ENCODE measurements around the gene SAE1. TPM values are rescaled to one million over a fixed set of nuclear protein-coding genes. Genes with fewer than 3 reads are reported as not detected.
"Not testable (repeated sequence)": the region's sequence is repeated elsewhere in the genome, so short reads cannot be mapped to it uniquely, and the experiment has no call there.

Gene SAE1
- polyA plus RNA-seq, 1 donor, result 77.9 TPM

DNA sequence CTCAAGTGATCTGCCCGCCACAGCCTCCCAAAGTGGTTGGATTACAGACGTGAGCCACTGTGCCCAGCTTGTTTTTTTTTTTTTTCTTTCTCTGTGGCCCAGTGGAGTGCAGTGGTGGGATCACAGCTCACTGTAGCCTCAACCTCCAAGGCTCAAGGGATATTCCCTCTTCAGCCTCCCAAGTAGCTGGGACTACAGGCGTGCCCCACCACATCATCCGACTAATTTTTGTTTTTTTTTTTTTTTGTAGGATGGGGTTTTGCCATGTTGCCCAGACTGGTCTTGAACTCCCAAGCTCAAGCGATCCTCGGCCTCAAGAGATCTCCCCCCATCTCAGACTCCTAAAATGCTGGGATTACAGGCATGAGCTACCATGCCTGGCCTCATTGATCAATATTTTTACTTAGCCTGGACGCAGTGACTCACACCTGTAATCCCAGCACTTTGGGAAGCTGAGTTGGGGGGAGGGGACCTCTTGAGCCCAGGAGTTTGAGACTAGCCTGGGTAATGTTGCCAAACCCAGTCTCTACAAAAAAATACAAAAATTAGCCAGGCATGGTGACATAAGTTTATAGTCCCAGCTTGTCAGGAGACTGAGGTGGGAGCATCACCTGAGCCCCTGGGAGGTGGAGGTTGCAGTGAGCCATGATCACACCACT, 1.7 kb downstream of the SAE1 start:
- no peak for DNase-seq

DNA sequence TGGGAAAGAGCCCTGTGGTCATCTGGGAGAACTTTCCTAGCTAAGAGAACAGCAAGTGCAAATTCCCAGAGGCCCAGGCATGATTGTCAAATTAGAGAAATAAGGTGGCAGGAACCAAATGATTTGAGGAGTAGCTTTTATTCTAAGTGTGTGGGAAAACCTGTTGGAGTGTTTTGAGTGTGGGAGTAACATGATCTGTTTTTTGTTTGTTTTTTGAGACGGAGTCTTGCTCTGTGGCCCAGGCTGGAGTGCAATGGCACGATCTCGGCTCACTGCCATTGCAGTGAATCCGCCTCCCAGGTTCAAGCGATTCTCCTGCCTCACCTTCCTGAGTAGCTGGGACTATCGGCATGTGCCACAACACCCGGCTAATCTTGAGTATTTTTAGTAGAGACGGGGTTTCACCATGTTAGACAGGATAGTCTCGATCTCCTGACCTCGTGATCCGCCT, 2.4 kb downstream of the SAE1 start:
- DNase-seq, result no peak

DNA sequence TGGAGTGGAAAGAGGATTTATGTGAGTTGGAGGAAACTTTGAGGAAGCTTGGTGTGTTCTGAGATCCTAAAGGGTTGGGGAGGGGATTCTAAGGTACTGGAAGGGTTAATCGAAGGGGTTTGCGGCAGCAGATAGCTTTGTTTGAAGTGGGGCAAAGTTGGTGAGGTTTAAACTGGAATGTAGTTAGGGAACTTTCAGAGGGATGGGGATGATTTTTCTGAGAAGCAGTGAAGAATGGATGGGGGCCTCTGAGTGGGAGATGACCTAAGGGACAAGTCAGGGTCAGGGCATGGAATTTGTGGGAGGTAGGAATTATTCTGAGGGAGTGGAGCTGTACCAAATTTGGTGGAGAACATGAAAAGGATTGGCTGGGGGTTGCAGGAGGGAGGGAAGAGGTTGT, 3.9 kb downstream of the SAE1 start:
- DNase-seq, result no peak

DNA sequence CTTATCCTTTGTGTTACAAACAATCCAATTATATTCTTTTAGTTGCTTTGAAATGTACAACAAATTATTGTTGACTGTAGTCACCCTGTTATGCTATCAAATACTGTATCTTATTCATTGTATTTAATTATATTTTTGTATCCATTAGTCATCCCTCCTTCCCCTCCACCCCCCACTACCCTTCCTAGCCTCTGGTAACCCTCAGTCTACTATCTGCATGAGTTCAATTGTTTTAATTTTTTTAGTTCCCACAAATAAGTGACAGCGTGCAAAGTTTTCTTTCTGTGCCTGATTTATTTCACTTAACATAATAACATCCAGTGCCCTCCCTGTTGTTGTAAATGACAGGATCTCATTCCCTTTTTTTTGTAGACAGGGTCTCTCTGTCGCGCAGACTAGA, 4.5 kb downstream of the SAE1 start:
- no peak for DNase-seq

DNA sequence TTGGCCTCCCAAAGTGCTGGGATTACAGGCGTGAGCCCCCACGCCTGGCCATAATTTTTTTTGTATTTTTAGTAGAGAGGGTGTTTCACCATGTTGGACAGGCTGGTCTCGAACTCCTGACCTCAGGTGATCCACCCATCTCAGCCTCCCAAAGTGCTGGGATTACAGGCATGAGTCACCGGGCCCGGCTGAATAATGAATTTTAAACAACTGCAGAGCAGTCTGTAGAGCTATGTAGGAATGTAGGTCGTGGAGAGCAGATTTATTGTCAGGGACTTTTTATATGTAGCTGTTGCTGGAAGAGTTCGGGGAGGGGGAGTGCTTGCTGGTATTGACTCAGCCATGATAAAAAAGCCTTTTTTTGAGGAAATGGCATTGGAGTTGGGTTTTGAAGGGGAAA, 10.6 kb downstream of the SAE1 start:
- DNase-seq, result not testable (repeated sequence)

DNA sequence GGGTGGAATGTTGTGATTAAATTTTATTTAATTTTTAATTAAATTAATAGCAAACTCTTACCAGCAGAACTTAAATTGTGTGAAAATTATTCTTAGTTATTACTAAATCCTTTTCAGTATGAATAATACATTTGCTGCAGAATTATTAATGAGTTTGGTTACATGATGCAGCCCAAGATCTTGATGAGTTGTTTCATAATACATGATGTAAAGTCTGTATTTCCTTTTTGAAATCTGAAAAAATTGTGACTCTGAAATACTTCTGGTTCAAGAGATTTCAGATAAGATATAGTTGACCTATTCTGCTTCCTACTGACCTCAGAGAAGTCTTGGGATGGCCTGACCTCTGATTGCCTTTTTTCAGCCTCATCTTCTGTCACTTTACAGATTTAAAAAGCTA, 11.1 kb downstream of the SAE1 start:
- DNase-seq, result no peak

DNA sequence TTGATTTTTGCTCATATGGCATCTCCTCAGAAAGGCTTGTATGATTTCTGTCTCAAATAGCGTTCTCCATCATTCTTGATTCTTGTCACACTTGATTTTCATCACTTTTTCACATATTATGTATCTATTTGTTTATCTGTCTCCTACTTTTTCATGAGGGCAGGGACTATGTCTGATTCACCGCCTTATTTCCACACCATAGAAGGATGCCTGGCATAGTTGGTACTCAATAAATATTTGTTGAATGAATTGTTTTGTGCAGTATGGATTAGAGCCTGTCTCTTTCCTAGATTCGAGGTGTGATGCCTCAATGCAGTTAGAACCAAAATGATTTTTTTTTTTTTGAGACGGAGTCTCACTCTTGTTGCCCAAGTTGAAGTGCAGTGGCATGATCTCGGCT, 12.1 kb downstream of the SAE1 start:
- no peak for DNase-seq

DNA sequence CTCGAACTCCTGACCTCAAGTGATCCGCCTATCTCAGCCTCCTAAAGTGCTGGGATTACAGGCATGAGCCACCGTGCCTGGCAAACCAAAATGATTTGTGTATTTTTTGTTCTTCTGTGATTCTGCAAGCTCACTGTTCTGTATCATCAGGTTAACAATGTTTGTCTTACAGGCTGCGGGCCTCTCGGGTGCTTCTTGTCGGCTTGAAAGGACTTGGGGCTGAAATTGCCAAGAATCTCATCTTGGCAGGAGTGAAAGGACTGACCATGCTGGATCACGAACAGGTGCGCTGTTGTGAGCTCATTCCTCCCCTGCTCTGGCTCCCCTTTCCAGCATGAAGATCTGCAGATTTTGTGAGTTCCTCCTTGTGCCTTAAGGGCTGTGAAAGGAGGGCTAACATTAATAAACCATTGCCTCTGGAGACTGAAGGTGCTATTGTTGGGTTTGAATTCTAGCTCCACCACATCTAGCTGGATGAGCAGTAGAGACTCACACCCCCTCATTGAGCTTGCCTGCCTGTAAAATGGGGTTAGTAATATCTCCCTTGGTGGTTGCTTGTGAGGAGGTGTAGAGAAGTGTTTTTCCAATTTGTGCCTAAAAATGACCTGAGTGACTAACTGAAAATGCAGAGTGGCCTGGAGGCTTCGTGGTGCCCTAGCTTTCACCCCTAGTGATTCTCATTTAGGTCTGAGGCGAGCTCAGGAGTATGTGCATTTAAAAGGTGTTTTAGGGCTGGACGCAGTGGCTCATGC, 12.9 kb downstream of the SAE1 start:
- DNase-seq, result no peak

DNA sequence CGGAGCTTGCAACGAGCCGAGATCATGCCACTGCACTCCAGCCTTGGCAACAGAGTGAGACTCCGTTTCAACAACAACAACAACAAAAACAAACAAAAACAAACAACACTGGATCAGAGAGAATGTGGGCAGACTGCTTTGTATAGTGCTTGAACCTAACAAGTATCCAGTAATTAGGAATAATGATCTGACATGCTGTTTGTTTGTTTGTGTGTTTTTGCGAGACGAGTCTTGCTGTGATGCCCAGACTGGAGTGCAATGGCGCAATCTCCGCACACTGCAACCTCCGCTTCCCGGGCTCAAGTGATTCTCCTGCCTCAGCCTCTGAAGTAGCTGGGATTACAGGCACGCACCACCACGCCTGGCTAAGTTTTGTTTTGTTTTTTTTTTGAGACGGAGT, 14.0 kb downstream of the SAE1 start:
- DNase-seq, result no peak

DNA sequence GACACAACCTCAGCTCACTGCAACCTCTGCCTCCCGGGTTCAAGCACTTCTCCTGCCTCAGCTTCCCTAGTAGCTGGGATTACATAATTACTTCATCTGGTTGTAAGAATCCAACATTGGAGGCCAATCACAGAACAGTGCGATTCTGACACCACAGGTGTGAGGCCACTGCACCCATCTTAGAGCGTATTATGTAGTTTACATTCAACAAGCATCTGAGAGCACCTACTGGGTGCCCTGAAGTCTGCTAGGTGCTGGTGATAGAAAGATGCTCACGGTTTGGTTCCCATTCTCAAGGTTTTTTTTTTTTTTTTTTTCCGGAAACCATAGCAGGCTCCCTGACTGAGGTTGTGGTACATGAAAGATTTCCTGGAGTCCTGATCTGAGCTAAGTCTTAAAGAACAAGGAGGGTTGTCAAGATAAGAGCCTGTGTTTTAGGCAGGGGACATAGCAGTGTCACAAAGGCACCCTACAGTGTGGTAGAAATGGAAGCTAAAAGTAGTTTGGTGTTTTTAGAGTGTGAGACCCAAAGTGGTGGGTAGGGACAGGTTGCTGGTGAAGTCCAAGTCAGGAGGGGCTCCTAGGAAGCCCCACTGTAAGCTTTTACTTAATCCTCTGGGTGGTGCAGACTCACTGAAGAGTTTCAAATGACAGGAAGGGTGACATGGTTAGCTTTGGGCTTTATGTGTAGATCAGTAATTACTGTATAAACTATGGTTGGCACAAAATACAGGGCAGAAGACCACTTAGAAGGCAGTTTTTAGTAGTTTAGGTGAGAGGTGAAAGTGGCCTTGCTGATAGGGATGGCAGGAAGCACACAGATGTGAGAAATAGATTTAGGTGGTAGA, 15.2 kb downstream of the SAE1 start:
- no peak for DNase-seq

DNA sequence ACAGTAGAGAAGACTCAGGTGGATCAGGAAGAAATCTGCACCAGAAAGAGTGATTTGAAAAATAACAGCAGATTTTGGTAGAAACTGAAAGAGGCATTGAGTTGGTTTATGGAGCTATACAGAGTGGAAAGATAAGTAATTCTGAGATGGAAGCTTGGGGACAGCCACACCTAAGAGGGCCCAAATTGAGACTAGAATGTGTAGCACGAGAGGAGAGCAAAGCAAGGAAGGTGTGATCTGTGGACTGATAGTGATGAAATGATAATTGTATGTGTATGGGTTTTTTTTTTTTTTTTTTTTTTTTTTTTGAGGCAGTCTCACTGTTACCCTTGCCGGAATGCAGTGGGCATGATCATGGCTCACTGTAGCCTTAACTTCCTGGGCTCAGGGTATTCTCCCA, 16.3 kb downstream of the SAE1 start:
- DNase-seq, result no peak

DNA sequence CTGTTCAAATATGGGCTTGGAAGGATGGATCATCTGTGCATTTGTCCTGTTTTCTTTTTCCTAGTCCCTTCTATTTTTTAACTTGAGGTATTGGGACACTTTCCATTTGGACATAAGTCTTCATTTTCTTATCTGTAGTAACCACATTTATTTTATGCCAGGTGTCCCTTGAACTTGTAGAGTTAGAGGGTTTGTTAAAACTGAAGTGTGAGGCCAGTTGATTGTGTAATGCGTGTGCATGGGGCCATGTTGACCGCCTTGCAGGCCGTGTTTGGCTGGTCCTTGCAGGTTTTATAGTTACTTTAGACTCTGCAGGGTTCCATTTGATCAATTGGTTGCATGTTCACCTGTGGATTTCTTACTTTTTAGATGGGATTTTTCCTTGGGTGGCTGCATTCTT, 21.0 kb downstream of the SAE1 start:
- no peak for DNase-seq

DNA sequence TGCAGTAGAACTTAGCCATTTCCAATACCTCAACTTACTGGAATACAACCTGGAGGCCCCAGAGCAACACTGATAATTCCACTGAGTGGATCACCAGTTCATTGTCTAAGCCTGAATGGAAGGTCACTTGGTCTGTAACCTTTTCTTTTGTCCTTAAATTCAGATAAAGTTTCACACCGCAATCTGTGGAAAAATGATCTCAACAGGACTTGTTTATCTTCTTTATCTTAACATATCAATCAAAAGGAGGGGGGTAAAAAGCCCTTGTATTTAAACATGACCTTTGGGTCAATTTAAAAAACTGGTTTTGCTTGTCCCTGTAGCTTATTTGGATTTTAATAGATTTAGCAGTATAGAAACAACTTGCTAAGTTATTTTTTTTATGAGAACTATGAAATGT, 21.6 kb downstream of the SAE1 start:
- no peak for DNase-seq

DNA sequence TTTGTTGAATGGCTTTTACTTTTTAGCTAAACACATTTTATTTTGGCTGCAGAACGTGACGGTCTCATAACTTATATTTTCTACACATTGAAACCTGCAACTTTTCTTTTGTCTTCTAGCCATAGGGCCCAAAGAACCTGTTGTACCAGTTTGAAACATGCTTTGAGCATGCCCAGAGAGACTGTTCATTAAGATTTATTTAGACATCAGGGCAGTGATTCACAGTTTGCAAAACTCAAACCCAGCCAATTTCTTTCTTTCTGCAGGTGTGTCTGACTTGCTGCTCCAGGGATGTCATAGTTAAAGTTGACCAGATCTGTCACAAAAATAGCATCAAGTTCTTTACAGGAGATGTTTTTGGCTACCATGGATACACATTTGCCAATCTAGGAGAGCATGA, 22.0 kb downstream of the SAE1 start:
- DNase-seq, result no peak

DNA sequence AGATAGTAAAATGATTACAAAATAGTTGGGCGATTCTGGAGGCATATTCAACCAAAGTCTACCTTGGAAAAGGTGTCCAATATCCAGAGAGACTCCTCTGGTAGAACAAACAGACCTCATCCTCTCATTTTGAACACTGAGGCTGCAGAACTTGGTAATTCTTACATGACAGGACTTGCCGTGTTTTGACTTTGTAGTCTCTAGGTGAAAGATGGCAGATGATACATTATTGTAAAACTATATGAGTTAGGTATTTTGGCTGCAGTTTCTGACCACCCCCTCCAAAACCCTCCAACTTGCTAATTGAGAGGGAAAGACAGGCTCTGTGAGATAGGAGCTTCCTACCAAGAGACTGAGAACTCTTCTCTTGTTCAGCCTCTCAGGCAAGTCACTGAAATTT, 22.6 kb downstream of the SAE1 start:
- DNase-seq, result no peak

DNA sequence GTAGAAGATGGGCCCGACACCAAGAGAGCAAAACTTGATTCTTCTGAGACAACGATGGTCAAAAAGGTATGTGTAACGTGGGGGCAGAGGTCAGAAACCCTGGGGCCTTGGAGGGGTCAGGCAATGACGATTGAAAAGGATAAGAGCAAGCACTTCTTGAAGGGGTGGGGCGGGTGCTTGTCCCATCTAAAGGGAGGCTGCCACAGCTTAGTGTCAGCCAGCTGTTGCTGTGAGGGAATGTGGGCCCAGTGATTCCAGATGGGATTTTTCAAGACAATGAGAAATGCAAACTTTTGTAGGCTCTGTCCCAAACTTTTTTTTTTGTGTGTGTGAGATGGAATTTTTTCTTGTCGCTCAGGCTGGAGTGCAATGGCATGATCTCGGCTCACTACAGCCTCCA, 24.5 kb downstream of the SAE1 start:
- no peak for DNase-seq

DNA sequence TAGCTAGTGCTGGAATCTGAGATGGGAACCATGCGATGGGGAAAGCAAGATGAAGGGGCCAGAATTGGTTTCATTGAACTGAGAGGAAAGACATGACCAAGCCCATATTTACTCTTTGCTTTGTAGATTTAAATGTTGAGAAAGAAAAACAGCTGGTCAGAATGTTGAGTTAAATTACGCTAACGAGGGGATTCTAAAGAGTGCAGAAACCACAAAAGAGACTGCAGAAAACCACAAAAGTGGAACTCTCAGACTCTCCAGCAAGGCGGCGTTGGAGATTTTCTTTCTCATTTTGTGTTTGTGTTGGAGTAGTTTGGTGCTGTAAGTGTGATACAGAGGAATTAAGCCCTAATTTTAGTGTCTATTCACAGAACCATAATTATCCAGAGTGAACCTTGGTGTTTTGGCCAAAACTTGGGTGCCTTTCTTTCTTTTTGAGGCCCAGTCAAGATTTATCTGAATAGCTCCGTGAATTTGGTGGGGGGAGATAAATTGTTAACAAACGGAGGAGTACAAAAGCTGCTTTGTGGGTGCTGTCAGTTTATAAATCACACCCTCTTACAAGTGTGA, 26.3 kb downstream of the SAE1 start:
- DNase-seq, result no peak

DNA sequence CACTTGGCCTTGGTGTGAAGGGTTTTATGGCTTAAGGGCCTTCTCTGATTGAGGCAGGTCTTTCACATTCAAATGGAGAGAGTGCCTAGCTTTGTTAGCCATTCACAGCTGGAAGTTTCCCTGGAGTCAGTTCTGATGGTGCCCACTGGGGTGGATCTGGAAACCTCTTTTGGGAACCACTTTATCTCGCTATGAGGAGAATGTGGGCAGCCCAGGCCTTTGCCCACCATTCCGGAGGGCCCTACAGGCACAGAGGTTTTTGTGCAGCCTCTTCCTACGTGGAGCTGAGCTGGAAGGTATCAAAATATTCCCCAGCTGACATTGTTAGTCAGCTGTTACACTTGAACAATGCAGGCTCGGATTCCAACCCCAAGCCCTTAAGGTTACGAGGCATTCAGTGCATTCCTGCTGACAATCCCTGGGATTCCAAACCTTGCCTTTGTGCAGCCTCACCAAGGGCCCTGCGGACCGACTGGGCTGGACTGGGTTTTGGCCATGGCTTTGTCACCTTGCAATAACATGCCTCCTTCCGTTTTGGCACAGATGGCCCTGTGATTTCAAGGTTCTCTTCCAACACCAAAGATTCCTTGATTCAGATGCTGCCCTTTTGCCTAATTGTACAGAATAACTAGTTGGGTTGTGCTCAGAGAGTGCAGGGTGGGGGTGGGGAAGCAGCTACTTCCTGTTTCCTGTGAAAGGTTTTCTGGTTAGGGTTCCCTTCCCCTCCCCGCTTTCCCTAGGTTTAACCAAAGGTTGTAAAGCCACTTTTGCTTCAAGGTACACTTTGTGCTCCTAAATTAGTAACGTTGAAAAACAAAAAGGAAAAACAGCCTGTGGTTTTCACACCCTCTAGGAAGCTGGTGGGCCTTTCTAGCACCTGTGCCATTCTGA, 27.0 kb downstream of the SAE1 start:
- no peak for DNase-seq

DNA sequence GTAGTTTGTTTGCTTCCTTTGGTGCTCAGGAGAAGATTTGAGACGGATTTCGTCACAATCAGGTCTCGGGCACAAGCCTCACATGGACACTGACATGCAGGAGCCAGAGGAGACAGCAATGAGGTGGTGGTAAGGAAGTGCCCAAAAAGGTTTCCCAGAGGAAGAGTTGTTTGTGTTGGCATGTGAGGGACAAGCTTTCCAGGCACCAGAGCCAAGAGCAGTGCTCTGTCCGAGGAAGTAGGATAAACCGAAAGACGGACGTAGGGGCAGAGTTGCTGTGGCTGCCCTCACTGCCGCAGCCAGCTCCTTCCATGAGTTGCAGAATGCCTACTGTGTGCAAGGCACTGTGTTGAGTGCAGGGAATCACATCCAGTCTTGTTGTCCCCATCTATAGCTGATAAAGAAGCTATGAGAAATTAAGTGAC, 27.7 kb downstream of the SAE1 start:
- DNase-seq, result no peak

DNA sequence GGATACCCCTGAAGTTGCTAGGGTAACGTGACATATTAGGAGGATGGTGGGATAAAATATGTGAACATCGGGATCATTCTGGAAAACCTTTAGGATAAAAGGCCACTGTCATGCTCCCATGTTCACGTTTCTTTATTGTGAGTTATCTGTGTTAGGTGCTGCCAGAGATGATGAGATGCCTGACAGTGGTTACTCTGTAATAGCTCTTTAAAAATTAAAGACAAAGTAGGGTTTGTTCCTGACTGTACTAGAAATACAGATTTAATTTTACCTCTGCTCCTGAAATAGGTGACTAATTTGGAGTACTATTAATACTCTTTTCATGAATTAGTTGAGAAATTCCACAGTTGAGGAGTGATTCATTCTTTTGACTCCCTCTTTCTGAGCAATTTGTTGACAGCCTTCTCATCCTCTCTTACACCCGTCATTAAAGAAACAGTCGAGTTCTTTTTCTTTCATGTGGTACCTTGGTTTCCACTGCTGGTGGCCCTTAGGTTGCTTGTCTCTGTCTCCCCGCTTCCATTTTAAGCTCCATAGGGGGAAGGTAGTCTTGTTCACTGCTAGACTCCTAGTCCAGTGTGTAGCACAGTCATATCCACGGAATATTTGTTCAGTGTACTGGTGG, 28.4 kb downstream of the SAE1 start:
- no peak for DNase-seq

DNA sequence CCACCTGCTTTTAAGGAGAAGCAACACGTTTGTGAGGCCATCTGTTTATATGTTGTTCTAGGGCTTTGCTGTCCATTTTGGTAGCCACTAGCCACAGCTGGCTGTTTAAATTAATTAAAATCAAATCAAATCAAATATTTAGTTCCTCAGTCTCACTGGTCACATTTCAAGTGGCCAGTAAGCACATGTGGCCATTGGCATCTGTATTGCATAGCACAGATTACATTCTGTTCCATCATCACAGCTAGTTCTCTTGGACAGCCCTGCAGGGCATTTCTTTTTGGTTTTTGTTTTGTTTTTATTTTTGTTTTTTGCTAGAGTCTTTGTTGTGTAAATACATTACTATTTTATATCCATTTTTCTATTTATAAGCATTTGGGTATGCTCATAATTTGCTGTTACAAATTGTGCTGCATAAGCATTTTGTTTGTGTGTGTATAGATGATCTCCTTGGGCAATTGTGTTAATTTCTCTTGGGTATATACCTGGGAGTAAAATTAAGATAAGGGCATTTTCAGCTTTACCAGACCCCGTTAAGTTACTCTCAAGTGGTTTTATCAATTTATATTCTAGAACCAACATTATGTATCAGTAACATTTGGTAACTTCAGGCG, 31.3 kb downstream of the SAE1 start:
- DNase-seq, result no peak

All from hindlimb muscle (tissue), 1 donor.